H9 (cell line): ENCODE measurements around the gene PSMC1. TPM values are rescaled to one million over a fixed set of nuclear protein-coding genes. Genes with fewer than 3 reads are reported as not detected.

ENCODE experiments used
- DNase-seq: peaks from one replicate; pipeline ENCODE4 v3.0.0-alpha.2; 2017
- H2AFZ ChIP-seq: one replicate; pipeline ENCODE4 v1.6.1; 2013; ENCODE audit warnings: mild to moderate bottlenecking, low read length, control low read depth, moderate library complexity
- H2AK5ac ChIP-seq: 2 replicates; pipeline ENCODE4 v1.6.1; 2013; ENCODE audit warnings: low read length, control low read depth, mixed read lengths; ENCODE audit not compliant: insufficient read length
- H2BK120ac ChIP-seq: one replicate; pipeline ENCODE4 v1.6.1; 2013; ENCODE audit warnings: low read depth, mild to moderate bottlenecking, low read length, control low read depth, inconsistent platforms; ENCODE audit not compliant: poor library complexity, severe bottlenecking
- H2BK12ac ChIP-seq: 2 replicates; pipeline ENCODE4 v1.6.1; 2013; ENCODE audit warnings: low read length, control low read depth, mixed read lengths, low read depth; ENCODE audit not compliant: insufficient read length
- H2BK15ac ChIP-seq: 2 replicates; pipeline ENCODE4 v1.6.1; 2013; ENCODE audit warnings: low read depth, low read length, control low read depth
- H2BK20ac ChIP-seq: one replicate; pipeline ENCODE4 v1.6.1; 2013; ENCODE audit warnings: low read depth, mild to moderate bottlenecking, low read length, control low read depth, inconsistent platforms; ENCODE audit not compliant: poor library complexity, severe bottlenecking
- H2BK5ac ChIP-seq: 2 replicates; pipeline ENCODE4 v1.6.1; 2013; ENCODE audit warnings: low read length, control low read depth, mixed read lengths; ENCODE audit not compliant: insufficient read length
- H3K14ac ChIP-seq: 2 replicates; pipeline ENCODE4 v1.6.1; 2013; ENCODE audit warnings: low read length, control low read depth; ENCODE audit not compliant: insufficient read depth
- H3K18ac ChIP-seq: 2 replicates; pipeline ENCODE4 v1.6.1; 2013; ENCODE audit warnings: low read depth, mild to moderate bottlenecking, mixed read lengths, low read length, control low read depth; ENCODE audit not compliant: insufficient read length
- H3K23ac ChIP-seq: 2 replicates; pipeline ENCODE4 v1.6.1; 2013; ENCODE audit warnings: low read length, control low read depth, mixed read lengths, low read depth; ENCODE audit not compliant: insufficient read length
- H3K23me2 ChIP-seq: 2 replicates; pipeline ENCODE4 v1.6.1; 2013; ENCODE audit warnings: low read depth, mild to moderate bottlenecking, mixed read lengths, low read length, control low read depth; ENCODE audit not compliant: insufficient read length, poor library complexity, severe bottlenecking
- H3K27ac ChIP-seq: 2 replicates; pipeline ENCODE4 v1.5.1; 2013; ENCODE audit warnings: low read length, control low read depth, mixed read lengths, low read depth; ENCODE audit not compliant: insufficient read length
- H3K27me3 ChIP-seq: 2 replicates; pipeline ENCODE4 v1.6.1; 2013; ENCODE audit warnings: low read length, control low read depth, inconsistent platforms; ENCODE audit not compliant: insufficient read depth
- H3K4ac ChIP-seq: 2 replicates; pipeline ENCODE4 v1.6.1; 2013; ENCODE audit warnings: low read depth, mild to moderate bottlenecking, control low read depth, inconsistent platforms, low read length, moderate library complexity
- H3K4me1 ChIP-seq: 2 replicates; pipeline ENCODE4 v1.6.1; 2013; ENCODE audit warnings: low read length, control low read depth, inconsistent platforms; ENCODE audit not compliant: insufficient read depth
- H3K4me2 ChIP-seq: 2 replicates; pipeline ENCODE4 v1.6.1; 2013; ENCODE audit warnings: low read length, control low read depth, mixed read lengths; ENCODE audit not compliant: insufficient read length, insufficient read depth
- H3K56ac ChIP-seq: 2 replicates; pipeline ENCODE4 v1.6.1; 2013; ENCODE audit warnings: low read depth, mild to moderate bottlenecking, mixed read lengths, low read length, control low read depth; ENCODE audit not compliant: insufficient read length
- H3K79me1 ChIP-seq: 2 replicates; pipeline ENCODE4 v1.6.1; 2013; ENCODE audit warnings: low read depth, mild to moderate bottlenecking, moderate library complexity, low read length, control low read depth, inconsistent platforms; ENCODE audit not compliant: insufficient read depth, poor library complexity, severe bottlenecking
- H3K79me2 ChIP-seq: 2 replicates; pipeline ENCODE4 v1.6.1; 2013; ENCODE audit warnings: low read length, control low read depth, inconsistent platforms; ENCODE audit not compliant: insufficient read depth
- H3K9ac ChIP-seq: 2 replicates; pipeline ENCODE4 v1.6.1; 2013; ENCODE audit warnings: low read length, control low read depth, mixed read lengths; ENCODE audit not compliant: insufficient read length; ENCODE audit errors: extremely low read depth
- H3K9me3 ChIP-seq: one replicate; pipeline ENCODE4 v1.6.1; 2013; ENCODE audit warnings: low read depth, low read length, inconsistent platforms; ENCODE audit not compliant: control insufficient read depth
- H3T11ph ChIP-seq: one replicate; pipeline ENCODE4 v1.6.1; 2013; ENCODE audit warnings: mild to moderate bottlenecking, low read length, control low read depth, inconsistent platforms
- H4K20me1 ChIP-seq: one replicate; pipeline ENCODE4 v1.6.1; 2013; ENCODE audit not compliant: control insufficient read depth, insufficient read length, insufficient read depth
- H4K5ac ChIP-seq: 2 replicates; pipeline ENCODE4 v1.6.1; 2013; ENCODE audit warnings: low read depth, mild to moderate bottlenecking, mixed read lengths, low read length, control low read depth; ENCODE audit not compliant: insufficient read length
- H4K8ac ChIP-seq: replicated peaks from 2 replicates; pipeline ENCODE4 v1.6.1; 2013; ENCODE audit warnings: low read length, control low read depth, mixed read lengths, low read depth; ENCODE audit not compliant: insufficient read length
- H4K91ac ChIP-seq: 2 replicates; pipeline ENCODE4 v1.6.1; 2013; ENCODE audit warnings: low read depth, mild to moderate bottlenecking, moderate library complexity, mixed read lengths, low read length, control low read depth; ENCODE audit not compliant: insufficient read length
- H3K27ac Mint-ChIP-seq, 3 experiments: 2 replicates in 2 of 3; 3 replicates in 1 of 3; pipeline ENCODE4 v1.8.0; 2020 to 2021; ENCODE audit warnings: mixed read lengths in 3 of 3, mild to moderate bottlenecking in 1 of 3, moderate library complexity in 1 of 3
- H3K27me3 Mint-ChIP-seq: 2 replicates; pipeline ENCODE4 v1.8.0; 2021; ENCODE audit warnings: low read depth, mild to moderate bottlenecking, moderate library complexity, mixed read lengths
- H3K36me3 Mint-ChIP-seq, 3 experiments: 2 replicates in 2 of 3; 3 replicates in 1 of 3; pipeline ENCODE4 v1.8.0; 2020 to 2021; ENCODE audit warnings: low read depth in 3 of 3, mixed read lengths in 3 of 3; ENCODE audit not compliant: insufficient read depth in 1 of 3
- H3K4me1 Mint-ChIP-seq, 2 experiments: 2 replicates each; pipeline ENCODE4 v1.8.0; 2020; ENCODE audit warnings: mixed read lengths in 2 of 2
- H3K4me3 Mint-ChIP-seq, 2 experiments: 2 replicates in 1 of 2; 3 replicates in 1 of 2; pipeline ENCODE4 v1.8.0; 2020 to 2021; ENCODE audit warnings: mild to moderate bottlenecking in 2 of 2, mixed read lengths in 2 of 2, moderate library complexity in 1 of 2
- H3K9me3 Mint-ChIP-seq, 2 experiments: 2 replicates in 1 of 2; 3 replicates in 1 of 2; pipeline ENCODE4 v1.8.0; 2020; ENCODE audit warnings: mild to moderate bottlenecking in 2 of 2, mixed read lengths in 2 of 2, moderate library complexity in 1 of 2
- whole genome bisulfite sequencing: extraction: QIAGEN DNeasy Blood & Tissue Kit; methylation state at CpG from one replicate; pipeline ENCODE4 v1.1.7; 2013; ENCODE audit warnings: missing lambda C conversion rate, low lambda C conversion rate, mixed read lengths; ENCODE audit not compliant: insufficient read length; ENCODE audit errors: extremely low coverage; 5-methylcytosine and 5-hydroxymethylcytosine counted together
- total RNA-seq: library from RNA; stranded (reverse); gene quantifications from 2 replicates; pipeline ENCODE4 v1.2.1, GENCODE V29; 2021
- TF ChIP-seq, protein P1 (sequence below): fragments of 200-600 bp; sonication (generic); conservative IDR thresholded peaks from 3 replicates; pipeline ENCODE4 v1.8.0; 2021; ENCODE audit warnings: antibody characterized with exemption, mild to moderate bottlenecking

Gene PSMC1
- total RNA-seq, 1 experiment from 2014 or later: 113 TPM

GRCh38 chr14:90294872-90295271 is 38.5 kb downstream of the PSMC1 start:
- peaks cover 18 to 23% of the 10 kb centered on the region in 2 experiments for H3K4me1 Mint-ChIP-seq
- Histone ChIP-seq H2BK5ac (no peak overlapping the region), H3T11ph (no peak overlapping the region), H3K27ac (no peak overlapping the region), H3K9me3 (no peaks in the 10 kb centered on the region), H2AK5ac (no peak overlapping the region), H2BK20ac (no peak overlapping the region), H2BK15ac (no peak overlapping the region), H3K23ac (no peak overlapping the region), H3K4ac (no peak overlapping the region), H4K5ac (no peak overlapping the region), H3K27me3 (no peaks in the 10 kb centered on the region), H3K56ac (no peak overlapping the region), H3K4me2 (no peak overlapping the region), H3K14ac (no peak overlapping the region), H3K18ac (no peak overlapping the region), H4K8ac (no peak overlapping the region), H3K79me1 (no peaks in the 10 kb centered on the region), H2BK12ac (no peak overlapping the region), H2BK120ac (no peak overlapping the region), H2AFZ (no peak overlapping the region), H4K20me1 (no peaks in the 10 kb centered on the region), H3K4me1 (no peaks in the 10 kb centered on the region), H3K9ac (no peak overlapping the region), H3K79me2 (no peaks in the 10 kb centered on the region), H4K91ac (no peak overlapping the region), H3K23me2 (no peaks in the 10 kb centered on the region)
- no peak overlapping the region; a peak in 1 of 7 replicates for H3K27ac Mint-ChIP-seq
- H3K36me3 Mint-ChIP-seq: peaks cover 1 to 60% (median 40%) of the 10 kb centered on the region in 3 experiments; a peak in 6 of 7 replicates
- no peak overlapping the region for H3K4me3 Mint-ChIP-seq
- WGBS: no CpG with 5 or more reads among the region's 2 CpGs
- TF ChIP-seq, protein P1, sequence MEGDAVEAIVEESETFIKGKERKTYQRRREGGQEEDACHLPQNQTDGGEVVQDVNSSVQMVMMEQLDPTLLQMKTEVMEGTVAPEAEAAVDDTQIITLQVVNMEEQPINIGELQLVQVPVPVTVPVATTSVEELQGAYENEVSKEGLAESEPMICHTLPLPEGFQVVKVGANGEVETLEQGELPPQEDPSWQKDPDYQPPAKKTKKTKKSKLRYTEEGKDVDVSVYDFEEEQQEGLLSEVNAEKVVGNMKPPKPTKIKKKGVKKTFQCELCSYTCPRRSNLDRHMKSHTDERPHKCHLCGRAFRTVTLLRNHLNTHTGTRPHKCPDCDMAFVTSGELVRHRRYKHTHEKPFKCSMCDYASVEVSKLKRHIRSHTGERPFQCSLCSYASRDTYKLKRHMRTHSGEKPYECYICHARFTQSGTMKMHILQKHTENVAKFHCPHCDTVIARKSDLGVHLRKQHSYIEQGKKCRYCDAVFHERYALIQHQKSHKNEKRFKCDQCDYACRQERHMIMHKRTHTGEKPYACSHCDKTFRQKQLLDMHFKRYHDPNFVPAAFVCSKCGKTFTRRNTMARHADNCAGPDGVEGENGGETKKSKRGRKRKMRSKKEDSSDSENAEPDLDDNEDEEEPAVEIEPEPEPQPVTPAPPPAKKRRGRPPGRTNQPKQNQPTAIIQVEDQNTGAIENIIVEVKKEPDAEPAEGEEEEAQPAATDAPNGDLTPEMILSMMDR: no peak
- no peak for DNase-seq
- no peaks in the 10 kb centered on the region for H3K9me3 Mint-ChIP-seq
- H3K27me3 Mint-ChIP-seq: no peaks in the 10 kb centered on the region
